Heart right ventricle (tissue), 16 donors: ENCODE measurements around the gene FTO. TPM values are rescaled to one million over a fixed set of nuclear protein-coding genes. Genes with fewer than 3 reads are reported as not detected.

Experiments
- ATAC-seq, 8 donors: fragments of 200-7000 bp; cut with Tn5 transposase; one replicate each; pipeline ENCODE4 v1.9.1; 2020; ENCODE audit warnings: mild to moderate bottlenecking in 8 of 8, moderate library complexity in 8 of 8, moderate number of reproducible peaks in 1 of 8
- DNase-seq, 2 donors: peaks; one replicate each; pipeline ENCODE4 v3.0.0-alpha.2; 2020
- H3K27ac ChIP-seq, 10 donors: fragments of 200-600 bp; sonication (generic) in 2 of 10; one replicate each; pipeline versions ENCODE4 v1.5.0 to v1.8.0; 2020 to 2022; ENCODE audit warnings: mild to moderate bottlenecking in 3 of 10
- H3K27me3 ChIP-seq, 7 donors: fragments of 200-600 bp; one replicate each; pipeline ENCODE4 v1.8.0; 2021 to 2022; ENCODE audit warnings: mild to moderate bottlenecking in 2 of 7
- H3K36me3 ChIP-seq, 9 donors: fragments of 200-600 bp; sonication (generic) in 1 of 9; one replicate each; pipeline versions ENCODE4 v1.5.0 to v1.8.0; 2020 to 2022; ENCODE audit warnings: mild to moderate bottlenecking in 2 of 9
- H3K4me1 ChIP-seq, 9 donors: fragments of 200-600 bp; sonication (generic) in 1 of 9; one replicate each; pipeline versions ENCODE4 v1.5.0 to v1.8.0; 2020 to 2022; ENCODE audit warnings: mild to moderate bottlenecking in 4 of 9
- H3K4me3 ChIP-seq, 10 donors: fragments of 200-600 bp; sonication (generic) in 2 of 10; one replicate each; pipeline versions ENCODE4 v1.5.0 to v1.8.0; 2020 to 2022; ENCODE audit warnings: mild to moderate bottlenecking in 7 of 10, moderate library complexity in 2 of 10
- H3K9me3 ChIP-seq, 11 donors: fragments of 200-600 bp in 10 of 11; sonication (generic) in 2 of 11; one replicate each; pipeline versions ENCODE4 v1.5.0 to v1.8.0; 2013 to 2022; ENCODE audit warnings: mild to moderate bottlenecking in 2 of 11, control low read depth in 1 of 11, moderate library complexity in 1 of 11
- WGBS, 2 donors: extraction: QIAGEN DNeasy Blood & Tissue Kit; methylation state at CpG; one replicate each; pipeline ENCODE4 v1.1.7; 2013; ENCODE audit warnings: inconsistent platforms in 1 of 2; 5-methylcytosine and 5-hydroxymethylcytosine counted together
- intact Hi-C, 10 donors: fragments of 100-400 bp; cut with DNase I; formaldehyde crosslinking; loops; one replicate each; pipeline versions ENCODE4 v1.11.1 to v1.14.2; 2022
- polyA plus RNA-seq, 2 donors: library from polyadenylated mRNA; stranded (reverse); fragments of 200-250 nt; gene quantifications; one replicate each; pipeline ENCODE4 v1.2.3, GENCODE V29; 2013
- total RNA-seq, 10 donors: library from RNA; stranded (reverse); fragmentation: NEBNext Ultra II Directional in 3 of 10; extraction: Animal tissue kit (Norgen Biotek cat#: 25700) in 3 of 10; gene quantifications; one replicate each; pipeline versions ENCODE4 v1.2.1 to v1.2.4, GENCODE V29; 2021 to 2023
- TF ChIP-seq, protein P1 (sequence below), 9 donors: fragments of 200-600 bp; sonication (generic) in 2 of 9; IDR thresholded peaks; one replicate each; pipeline versions ENCODE4 v1.5.0 to v1.8.0; 2021 to 2022; ENCODE audit warnings: antibody characterized with exemption in 9 of 9, mild to moderate bottlenecking in 5 of 9, moderate library complexity in 1 of 9
- donor health status: Arrhythmogenic right ventricular cardiomyopathy.
- donor health status: ischemic (EF 13 %, LVEDD 7.1; RV severe dilation, severe dysfunction).
- donor health status: healthy with polysubstance abuse.
- donor health status: DM: no; HTN: yes; CAD: no.
- donor health status: DM: no; HTN: no; CAD: no.
- donor health status: ischemic (EF 25% LVEDD 6.9; RV normal size, moderate dysfunction).
- donor health status: ischemic (EF 25% LVEDD 5.7; RV mildly dilated, moderate dysfunction).
- donor health status: healthy.
- donor health status: DM: yes; HTN: yes; CAD: no.
- donor health status: Ischemic cardiomyopathy.
- donor health status: ischemic (EF 35%, LVEDD 5.7; RV mildly dilated, moderate dysfunction).
- donor health status: nonischemic (EF 11% LVEDD 7.7; RV severe dilation, severe dysfunction).
- donor health status: DM: yes; HTN: yes; CAD: no.
- donor health status: PGD.
- donor health status: ischemic (EF 29% LVEDD 5.4; RV normal size, mild dysfunction).
- donor health status: nonischemic (EF 23%, LVEDD 6.1; RV moderate dilation, normal function).

FTO gene
- total and polyA plus RNA-seq, 12 donors: 8.5 to 103 (median 90.0) TPM

DNA sequence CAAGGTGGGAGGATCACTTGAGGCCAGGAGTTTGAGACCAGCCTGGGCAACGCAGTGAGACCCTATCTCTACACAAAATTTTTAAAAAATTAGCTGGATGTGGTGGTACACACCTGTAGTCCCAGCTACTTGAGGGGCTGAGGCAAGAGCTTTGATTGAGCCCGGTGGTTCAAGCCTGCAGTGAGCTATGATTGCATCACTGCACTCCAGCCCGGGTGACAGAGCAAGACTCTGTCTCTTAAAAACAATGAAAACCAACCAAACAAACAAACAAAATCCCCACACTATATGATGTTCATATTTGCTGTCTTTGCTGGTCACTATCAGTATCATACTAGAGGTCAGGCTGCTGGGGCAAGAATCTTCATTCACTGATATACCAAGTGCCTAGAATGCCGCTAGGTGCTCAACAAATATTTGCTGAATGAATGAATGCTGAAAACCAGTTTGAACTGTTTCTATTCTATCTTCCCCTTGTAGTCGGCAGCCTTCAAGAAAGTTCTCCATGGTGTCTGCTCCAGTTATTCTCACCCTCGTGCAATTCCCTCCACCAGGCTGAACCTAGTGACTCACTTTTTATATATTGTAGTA, 455.6 kb downstream of the FTO start:
- no peak overlapping the region for H3K4me3 ChIP-seq
- no peaks in the 10 kb centered on the region for H3K9me3 ChIP-seq
- H3K27ac ChIP-seq: no peak overlapping the region
- no peaks in the 10 kb centered on the region for H3K36me3 ChIP-seq
- TF ChIP-seq, protein P1, sequence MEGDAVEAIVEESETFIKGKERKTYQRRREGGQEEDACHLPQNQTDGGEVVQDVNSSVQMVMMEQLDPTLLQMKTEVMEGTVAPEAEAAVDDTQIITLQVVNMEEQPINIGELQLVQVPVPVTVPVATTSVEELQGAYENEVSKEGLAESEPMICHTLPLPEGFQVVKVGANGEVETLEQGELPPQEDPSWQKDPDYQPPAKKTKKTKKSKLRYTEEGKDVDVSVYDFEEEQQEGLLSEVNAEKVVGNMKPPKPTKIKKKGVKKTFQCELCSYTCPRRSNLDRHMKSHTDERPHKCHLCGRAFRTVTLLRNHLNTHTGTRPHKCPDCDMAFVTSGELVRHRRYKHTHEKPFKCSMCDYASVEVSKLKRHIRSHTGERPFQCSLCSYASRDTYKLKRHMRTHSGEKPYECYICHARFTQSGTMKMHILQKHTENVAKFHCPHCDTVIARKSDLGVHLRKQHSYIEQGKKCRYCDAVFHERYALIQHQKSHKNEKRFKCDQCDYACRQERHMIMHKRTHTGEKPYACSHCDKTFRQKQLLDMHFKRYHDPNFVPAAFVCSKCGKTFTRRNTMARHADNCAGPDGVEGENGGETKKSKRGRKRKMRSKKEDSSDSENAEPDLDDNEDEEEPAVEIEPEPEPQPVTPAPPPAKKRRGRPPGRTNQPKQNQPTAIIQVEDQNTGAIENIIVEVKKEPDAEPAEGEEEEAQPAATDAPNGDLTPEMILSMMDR (IDR thresholded peaks at IDR 0.05): no peak
- no peak for ATAC-seq
- no peaks in the 10 kb centered on the region for H3K27me3 ChIP-seq
- WGBS, 2 donors: 68 to 93% methylated on average over 6 of the region's 6 CpGs
- intact Hi-C loops: no loop called here
- no peak for DNase-seq
- no peaks in the 10 kb centered on the region for H3K4me1 ChIP-seq

DNA sequence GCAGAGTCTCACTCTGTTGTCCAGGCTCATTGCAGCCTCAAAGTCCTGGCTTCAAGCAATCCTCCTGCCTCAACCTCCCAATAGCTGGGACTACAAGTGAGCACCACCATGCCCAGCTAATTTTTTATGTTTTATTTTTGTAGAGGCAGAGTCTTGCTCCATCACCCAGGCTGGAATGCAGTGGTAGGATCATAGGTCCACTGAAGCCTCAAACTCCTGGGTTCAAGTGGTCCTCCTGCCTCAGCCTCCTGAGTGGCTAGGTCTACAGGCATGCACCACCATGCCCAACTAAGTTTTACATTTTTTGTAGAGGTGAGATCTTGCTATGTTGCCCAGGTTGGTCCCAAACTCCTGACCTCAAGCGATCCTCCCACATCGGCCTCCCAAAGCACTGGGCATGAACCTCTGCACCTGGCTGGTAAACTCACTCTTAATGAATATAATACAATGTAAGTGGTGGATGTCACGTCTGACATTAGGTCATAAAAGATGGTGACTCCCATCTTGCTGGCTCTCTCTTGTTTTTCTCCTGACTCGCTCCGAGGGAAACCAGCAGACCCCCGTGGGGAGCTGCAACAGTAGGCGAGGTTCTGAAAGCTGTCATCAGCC, 456.4 kb downstream of the FTO start:
- no peak overlapping the region for H3K27ac ChIP-seq
- no peaks in the 10 kb centered on the region for H3K27me3 ChIP-seq
- ATAC-seq (no peak), DNase-seq (no peak)
- intact Hi-C loops: no loop called here
- H3K9me3 ChIP-seq: no peaks in the 10 kb centered on the region
- H3K4me1 ChIP-seq: no peaks in the 10 kb centered on the region
- no peaks in the 10 kb centered on the region for H3K36me3 ChIP-seq
- TF ChIP-seq, protein P1 (IDR thresholded peaks at IDR 0.05): no peak
- WGBS, 2 donors: 83 to 88% methylated on average over 7 of the region's 7 CpGs
- H3K4me3 ChIP-seq: no peak overlapping the region

DNA sequence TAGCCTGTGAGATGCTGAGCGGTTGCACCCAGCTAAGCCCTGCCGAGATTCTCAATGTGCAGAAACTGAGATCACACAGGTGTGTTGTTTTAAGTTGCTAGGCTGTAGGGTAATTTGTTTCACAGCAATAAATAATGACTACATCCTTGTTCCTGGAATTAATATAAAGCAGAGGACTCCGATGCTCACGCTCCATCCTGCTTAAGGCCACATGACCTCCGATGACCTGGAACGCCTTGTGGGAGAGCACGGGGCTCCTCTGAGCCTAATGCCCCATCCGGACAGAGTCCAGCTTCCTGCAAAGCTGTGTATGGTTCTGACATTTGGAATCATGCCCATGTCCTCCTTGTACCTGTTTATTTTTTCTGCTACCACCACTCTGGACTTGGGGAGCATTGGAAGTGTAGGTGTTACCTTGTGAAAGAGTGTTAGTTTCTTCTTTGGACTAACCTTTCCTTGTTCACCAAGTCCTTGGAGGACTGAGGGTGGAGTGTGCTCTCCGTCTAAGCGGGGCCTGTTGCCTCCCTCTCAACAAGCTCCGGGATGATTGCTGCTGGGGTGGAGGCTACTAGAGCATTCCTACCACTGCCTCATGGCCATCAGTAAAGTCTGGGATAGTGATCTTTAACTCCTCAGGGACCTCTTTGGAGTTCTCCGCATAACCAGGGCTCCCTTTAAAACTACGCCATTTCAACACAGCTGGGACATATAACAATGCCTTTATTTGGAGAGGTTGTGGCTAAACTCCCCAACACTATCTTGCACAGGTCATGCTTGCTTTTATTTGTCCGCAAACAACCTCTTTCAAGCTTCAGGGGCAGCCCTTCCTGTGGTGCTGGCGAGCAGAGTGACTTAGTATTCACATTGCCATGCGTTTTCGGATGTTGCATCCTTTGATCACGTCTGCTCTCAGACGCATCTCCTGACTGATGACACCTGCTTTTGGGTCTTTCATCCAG, 457.3 kb downstream of the FTO start:
- intact Hi-C loops: no loop called here
- TF ChIP-seq, protein P1 (IDR thresholded peaks at IDR 0.05): no peak
- H3K9me3 ChIP-seq: no peaks in the 10 kb centered on the region
- no peak for DNase-seq
- H3K27ac ChIP-seq: no peak overlapping the region
- H3K36me3 ChIP-seq: no peaks in the 10 kb centered on the region
- H3K27me3 ChIP-seq: no peaks in the 10 kb centered on the region
- no peak overlapping the region for H3K4me3 ChIP-seq
- no peaks in the 10 kb centered on the region for H3K4me1 ChIP-seq
- 75 to 79% methylated on average over 19 of the region's 19 CpGs for WGBS, 2 donors
- no peak for ATAC-seq

DNA sequence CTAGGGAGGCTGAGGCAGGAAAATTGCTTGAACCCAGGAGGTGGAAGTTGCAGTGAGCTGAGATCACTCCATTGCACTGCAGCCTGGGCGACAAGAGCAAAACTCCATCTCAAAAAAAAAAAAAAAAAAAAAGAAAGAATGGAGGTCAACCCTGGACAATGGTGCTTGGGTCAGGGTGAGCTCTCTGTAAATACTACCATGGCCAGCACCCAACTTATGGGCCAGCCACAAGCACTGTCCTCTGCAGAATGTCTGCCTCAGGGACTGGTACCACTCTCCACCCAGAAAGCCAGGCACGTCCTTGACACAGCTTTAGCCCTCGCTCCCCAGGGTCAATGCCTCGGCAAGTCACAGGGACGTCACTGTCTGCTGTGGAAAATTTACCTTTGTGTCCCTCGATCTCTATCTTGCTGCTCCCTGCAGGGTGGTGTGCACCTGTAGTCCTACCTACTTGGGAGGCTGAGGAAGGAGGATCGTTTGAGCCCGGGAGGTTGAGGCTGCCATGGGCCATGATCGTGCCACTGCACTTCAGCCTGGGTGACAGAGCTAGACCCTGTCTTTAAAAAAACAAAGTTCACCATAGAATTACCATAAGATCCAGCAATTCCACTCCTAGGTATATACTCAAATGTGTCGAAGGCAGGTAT, 459.4 kb downstream of the FTO start:
- no peak for ATAC-seq
- 88 to 93% methylated on average over 9 to 10 of the region's 10 CpGs for WGBS, 2 donors
- Histone ChIP-seq H3K4me3 (no peak overlapping the region), H3K36me3 (no peaks in the 10 kb centered on the region), H3K9me3 (no peaks in the 10 kb centered on the region), H3K27me3 (no peaks in the 10 kb centered on the region), H3K27ac (no peak overlapping the region), H3K4me1 (no peaks in the 10 kb centered on the region)
- TF ChIP-seq, protein P1 (IDR thresholded peaks at IDR 0.05): no peak
- no peak for DNase-seq
- intact Hi-C loops: no loop called here
